ENCODE results near the gene TEPSIN. TPM values are rescaled to one million over a fixed set of nuclear protein-coding genes. Genes with fewer than 3 reads are reported as not detected.

The TEPSIN gene
- polyA plus RNA-seq, 1 donor from 2014 or later: 50.0 TPM

GRCh38 chr17:81200201-81200600 is 38.7 kb downstream of the TEPSIN start:
- no peaks in the 10 kb centered on the region for H3K27me3 ChIP-seq (ENCODE audit: insufficient read depth, low read depth, low read length)
- no peak for TF ChIP-seq EZH2 (IDR thresholded peaks at IDR 0.05; ENCODE audit: borderline replicate concordance, insufficient read depth, low read length, poor library complexity, severe bottlenecking)
- TF ChIP-seq SMC3 (conservative IDR thresholded peaks at IDR 0.05; ENCODE audit: poor library complexity): no peak
- TF ChIP-seq REST (IDR thresholded peaks at IDR 0.05; ENCODE audit: borderline replicate concordance): no peak
- TF ChIP-seq EP300 (conservative IDR thresholded peaks at IDR 0.05; ENCODE audit: poor library complexity, severe bottlenecking): no peak
- no peak for TF ChIP-seq TAF1 (IDR thresholded peaks at IDR 0.05; ENCODE audit: low read depth)
- TF ChIP-seq RAD21 (conservative IDR thresholded peaks at IDR 0.05): no peak
- TF ChIP-seq POLR2AphosphoS5 (IDR thresholded peaks at IDR 0.05): no peak
- no peak for TF ChIP-seq CTCF (IDR thresholded peaks at IDR 0.05; ENCODE audit: poor library complexity, severe bottlenecking)
- H3K36me3 ChIP-seq (ENCODE audit: insufficient read depth, low read length): no peaks in the 10 kb centered on the region
- no peak overlapping the region for H3K9ac ChIP-seq (ENCODE audit: low read length)
- H3K27ac ChIP-seq (ENCODE audit: low read length): no peak overlapping the region
- no peak overlapping the region for H3K4me3 ChIP-seq (ENCODE audit: low read length)
- no peaks in the 10 kb centered on the region for H3F3A ChIP-seq (ENCODE audit: insufficient read depth, low read length, poor library complexity, severe bottlenecking)
- no peaks in the 10 kb centered on the region for H4K20me1 ChIP-seq (ENCODE audit: insufficient read depth)
- H3K79me2 ChIP-seq (replicated peaks; ENCODE audit: insufficient read depth, low read length): no peaks in the 10 kb centered on the region
- H2AFZ ChIP-seq (ENCODE audit: low read depth, low read length): no peak overlapping the region
- H3K9me2 ChIP-seq (ENCODE audit: insufficient read depth, low read length): no peaks in the 10 kb centered on the region
- no peak overlapping the region for H3K4me2 ChIP-seq (ENCODE audit: low read length)
- no peaks in the 10 kb centered on the region for H3K9me3 ChIP-seq (ENCODE audit: low read length)

- no peaks in the 10 kb centered on the region for H4K20me1 ChIP-seq (ENCODE audit: insufficient read depth)
- H2AFZ ChIP-seq (ENCODE audit: low read depth, low read length): no peak overlapping the region
- no peak overlapping the region for H3K9ac ChIP-seq (ENCODE audit: low read length)
- H3K9me3 ChIP-seq (ENCODE audit: low read length): no peaks in the 10 kb centered on the region
- no peaks in the 10 kb centered on the region for H3K27me3 ChIP-seq (ENCODE audit: insufficient read depth, low read depth, low read length)
- no peak for TF ChIP-seq MXI1 (conservative IDR thresholded peaks at IDR 0.05; ENCODE audit: poor library complexity, severe bottlenecking)
- no peak for TF ChIP-seq TAF1 (IDR thresholded peaks at IDR 0.05; ENCODE audit: low read depth)
- no peak for TF ChIP-seq POLR2AphosphoS5 (IDR thresholded peaks at IDR 0.05)
- TF ChIP-seq EZH2 (IDR thresholded peaks at IDR 0.05; ENCODE audit: borderline replicate concordance, insufficient read depth, low read length, poor library complexity, severe bottlenecking): no peak
- no peaks in the 10 kb centered on the region for H3K9me2 ChIP-seq (ENCODE audit: insufficient read depth, low read length)
- H3F3A ChIP-seq (ENCODE audit: insufficient read depth, low read length, poor library complexity, severe bottlenecking): no peaks in the 10 kb centered on the region
- no peaks in the 10 kb centered on the region for H3K79me2 ChIP-seq (replicated peaks; ENCODE audit: insufficient read depth, low read length)
- H3K27ac ChIP-seq (ENCODE audit: low read length): no peak overlapping the region
- H3K36me3 ChIP-seq (ENCODE audit: insufficient read depth, low read length): no peaks in the 10 kb centered on the region
- H3K4me3 ChIP-seq (ENCODE audit: low read length): no peak overlapping the region
- no peak overlapping the region for H3K4me2 ChIP-seq (ENCODE audit: low read length)
Observed at GRCh38 chr17:81199482-81199830, 39.4 kb downstream of the TEPSIN start.
